ENCODE measurements around the gene ADAM22.

Gene ADAM22

DNA sequence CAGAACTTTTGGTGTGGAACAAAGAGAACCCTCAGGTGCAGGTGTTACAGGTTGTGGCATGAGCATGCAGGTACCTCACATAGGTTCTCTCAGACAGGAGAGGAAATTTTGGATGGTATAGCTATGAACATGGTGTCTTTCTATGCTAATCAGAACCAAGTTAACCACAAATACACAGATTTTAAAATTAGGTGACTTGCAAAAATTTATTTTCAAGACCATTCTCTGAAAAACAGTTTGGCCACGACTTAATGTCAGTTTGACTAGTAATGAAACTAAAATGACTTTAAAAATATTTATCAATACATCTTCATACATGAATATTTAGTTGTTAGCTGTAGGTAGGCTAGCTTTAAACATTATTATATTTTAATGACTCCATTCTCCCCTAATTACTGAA is 156.2 kb downstream of the ADAM22 start:
- H3K4me3 ChIP-seq (ENCODE audit: low read length), result no peak overlapping the region

DNA sequence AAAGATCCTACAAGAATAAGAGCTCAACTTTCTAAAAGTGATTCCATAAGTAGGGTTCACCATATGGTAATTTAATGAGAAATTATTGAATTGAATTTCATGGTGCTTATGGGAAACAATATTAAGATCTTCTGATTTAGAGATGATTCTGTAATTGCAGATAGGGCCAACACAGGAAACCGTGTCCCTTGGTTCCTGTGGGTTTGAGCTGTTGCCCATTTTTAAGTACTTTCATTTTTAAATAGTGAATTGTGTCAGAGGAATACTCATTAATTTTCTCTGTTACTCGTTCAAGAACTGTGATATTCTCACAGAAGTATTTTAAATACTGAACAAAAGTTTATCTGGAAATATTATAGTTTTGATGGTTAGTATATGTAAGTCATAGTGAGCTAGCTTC is 156.6 kb downstream of the ADAM22 start:
- Histone ChIP-seq H3K27ac (ENCODE audit: low read length) (no peak overlapping the region), H3K9me3 (ENCODE audit: control insufficient read depth, low read depth, low read length) (no peaks in the 10 kb centered on the region)

More for the DNA sequence above, 156.2 kb downstream of the ADAM22 start:
- Histone ChIP-seq H3K27ac (ENCODE audit: low read length) (no peak overlapping the region), H3K9me3 (ENCODE audit: control insufficient read depth, low read depth, low read length) (no peaks in the 10 kb centered on the region), H3K4me1 (ENCODE audit: control insufficient read depth, low read depth, low read length) (peaks cover 9% of the 10 kb centered on the region), H3K27me3 (ENCODE audit: control insufficient read depth, insufficient read depth, low read length) (no peaks in the 10 kb centered on the region), H3K9ac (ENCODE audit: low read length) (no peak overlapping the region), H3K36me3 (ENCODE audit: control insufficient read depth, low read depth, low read length) (no peaks in the 10 kb centered on the region)

DNA sequence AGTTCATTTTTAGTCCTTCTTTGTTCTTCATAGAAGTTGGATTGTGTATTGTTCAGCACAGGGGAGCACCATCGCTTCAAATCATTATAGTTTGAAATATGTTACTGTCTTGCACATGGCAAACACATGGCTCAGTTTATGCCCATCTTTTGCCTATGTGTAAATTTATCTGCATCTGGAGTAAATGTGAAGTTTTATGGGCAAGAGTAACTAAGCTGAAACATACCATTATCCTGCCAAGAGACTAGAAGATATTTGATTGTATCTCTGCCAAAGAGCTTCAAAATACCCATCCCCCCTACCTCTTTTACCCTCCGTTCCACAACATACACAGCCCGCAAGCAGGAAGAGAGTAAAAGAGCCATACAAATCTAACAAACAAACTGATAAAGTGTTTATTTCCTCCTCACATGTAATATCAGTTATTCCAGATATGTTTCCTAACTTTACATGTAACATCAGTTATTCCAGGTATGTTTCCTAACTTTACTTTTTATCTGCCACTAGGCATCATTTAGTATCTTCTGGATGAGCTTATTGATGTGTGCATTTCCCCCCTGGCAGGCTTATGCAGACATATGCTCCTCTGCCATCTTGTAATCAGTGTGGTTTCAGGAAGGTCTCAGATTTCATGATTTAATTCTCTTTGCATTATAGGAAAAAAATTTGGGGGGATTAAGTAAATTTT is 158.1 kb downstream of the ADAM22 start:
- no peak overlapping the region for H3K27ac ChIP-seq (ENCODE audit: low read length)
- no peaks in the 10 kb centered on the region for H3K27me3 ChIP-seq (ENCODE audit: control insufficient read depth, insufficient read depth, low read length)
- no peak overlapping the region for H3K9ac ChIP-seq (ENCODE audit: low read length)
- no peak overlapping the region for H3K4me3 ChIP-seq (ENCODE audit: low read length)
- H3K36me3 ChIP-seq (ENCODE audit: control insufficient read depth, low read depth, low read length), result no peaks in the 10 kb centered on the region
- no peaks in the 10 kb centered on the region for H3K9me3 ChIP-seq (ENCODE audit: control insufficient read depth, low read depth, low read length)
- peaks cover 9% of the 10 kb centered on the region for H3K4me1 ChIP-seq (ENCODE audit: control insufficient read depth, low read depth, low read length)

More for the DNA sequence above, 156.6 kb downstream of the ADAM22 start:
- Histone ChIP-seq H3K4me1 (ENCODE audit: control insufficient read depth, low read depth, low read length) (peaks cover 9% of the 10 kb centered on the region), H3K36me3 (ENCODE audit: control insufficient read depth, low read depth, low read length) (no peaks in the 10 kb centered on the region), H3K4me3 (ENCODE audit: low read length) (no peak overlapping the region), H3K27me3 (ENCODE audit: control insufficient read depth, insufficient read depth, low read length) (no peaks in the 10 kb centered on the region), H3K9ac (ENCODE audit: low read length) (no peak overlapping the region)

DNA sequence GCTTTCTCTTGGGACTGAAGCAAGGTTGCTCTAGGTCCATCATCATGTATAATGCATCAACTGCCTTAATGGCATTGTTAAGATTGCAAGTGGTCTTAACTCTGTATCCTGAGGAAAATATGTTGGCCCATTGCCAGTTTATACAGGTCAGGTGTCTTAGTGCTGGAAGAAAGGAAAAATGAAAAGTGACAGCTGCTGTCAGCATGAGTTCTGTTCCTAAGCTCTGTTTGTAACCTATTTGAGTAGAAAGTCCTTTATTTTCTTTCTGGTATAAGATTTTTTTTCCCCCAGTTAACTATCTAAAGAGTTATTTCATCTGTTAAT is 158.6 kb downstream of the ADAM22 start:
- Histone ChIP-seq H3K4me1 (ENCODE audit: control insufficient read depth, low read depth, low read length) (peaks cover 8% of the 10 kb centered on the region), H3K36me3 (ENCODE audit: control insufficient read depth, low read depth, low read length) (no peaks in the 10 kb centered on the region), H3K9ac (ENCODE audit: low read length) (no peak overlapping the region), H3K27ac (ENCODE audit: low read length) (no peak overlapping the region), H3K27me3 (ENCODE audit: control insufficient read depth, insufficient read depth, low read length) (no peaks in the 10 kb centered on the region), H3K9me3 (ENCODE audit: control insufficient read depth, low read depth, low read length) (no peaks in the 10 kb centered on the region), H3K4me3 (ENCODE audit: low read length) (no peak overlapping the region)

DNA sequence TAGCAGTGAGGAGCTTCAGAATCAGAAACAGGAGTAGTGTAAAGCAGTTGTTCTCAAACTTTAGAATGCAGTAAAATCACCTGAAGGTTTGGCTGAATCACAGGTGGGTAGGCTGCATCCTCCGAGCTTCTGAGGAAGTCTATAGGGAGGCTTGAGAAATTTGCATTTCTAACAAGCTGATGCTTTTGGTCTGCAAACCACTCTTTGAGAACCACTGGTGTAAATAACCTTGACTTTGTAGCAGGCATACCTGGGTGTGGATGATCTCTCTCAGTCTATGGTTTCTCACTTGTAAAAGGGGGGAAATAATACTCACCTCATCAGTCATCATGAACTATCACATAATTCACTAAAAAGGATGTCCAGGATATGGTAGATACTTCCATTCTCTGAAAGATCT is 167.7 kb downstream of the ADAM22 start:
- H3K36me3 ChIP-seq (ENCODE audit: control insufficient read depth, low read depth, low read length), result no peaks in the 10 kb centered on the region
- H3K9me3 ChIP-seq (ENCODE audit: control insufficient read depth, low read depth, low read length), result no peaks in the 10 kb centered on the region
- no peak overlapping the region for H3K27ac ChIP-seq (ENCODE audit: low read length)
- H3K4me3 ChIP-seq (ENCODE audit: low read length), result no peak overlapping the region
- peaks cover 5% of the 10 kb centered on the region for H3K4me1 ChIP-seq (ENCODE audit: control insufficient read depth, low read depth, low read length)
- no peak overlapping the region for H3K9ac ChIP-seq (ENCODE audit: low read length)
- H3K27me3 ChIP-seq (ENCODE audit: control insufficient read depth, insufficient read depth, low read length), result no peaks in the 10 kb centered on the region

DNA sequence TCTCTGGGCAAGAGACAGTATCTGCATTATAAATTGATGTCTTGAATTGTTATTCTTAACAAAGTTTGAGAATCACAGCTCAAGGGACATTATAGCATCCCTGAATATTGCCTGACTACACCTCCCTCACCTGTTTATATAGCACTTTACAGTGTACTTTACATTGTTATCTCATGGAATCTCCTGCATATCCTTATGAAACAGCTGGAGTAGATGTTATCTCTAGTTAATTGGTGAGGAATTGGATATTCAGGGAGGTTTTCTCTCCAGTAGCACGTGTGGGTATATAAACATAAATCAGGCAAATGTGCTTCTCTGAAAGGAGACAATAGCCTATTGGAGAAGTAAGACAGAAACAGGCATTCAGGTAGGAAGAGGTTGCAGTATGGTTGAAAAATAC is 168.6 kb downstream of the ADAM22 start:
- no peaks in the 10 kb centered on the region for H3K27me3 ChIP-seq (ENCODE audit: control insufficient read depth, insufficient read depth, low read length)
- no peak overlapping the region for H3K4me3 ChIP-seq (ENCODE audit: low read length)
- no peak overlapping the region for H3K27ac ChIP-seq (ENCODE audit: low read length)
- H3K9me3 ChIP-seq (ENCODE audit: control insufficient read depth, low read depth, low read length), result no peaks in the 10 kb centered on the region
- H3K4me1 ChIP-seq (ENCODE audit: control insufficient read depth, low read depth, low read length), result peaks cover 5% of the 10 kb centered on the region
- H3K36me3 ChIP-seq (ENCODE audit: control insufficient read depth, low read depth, low read length), result no peaks in the 10 kb centered on the region
- H3K9ac ChIP-seq (ENCODE audit: low read length), result no peak overlapping the region

DNA sequence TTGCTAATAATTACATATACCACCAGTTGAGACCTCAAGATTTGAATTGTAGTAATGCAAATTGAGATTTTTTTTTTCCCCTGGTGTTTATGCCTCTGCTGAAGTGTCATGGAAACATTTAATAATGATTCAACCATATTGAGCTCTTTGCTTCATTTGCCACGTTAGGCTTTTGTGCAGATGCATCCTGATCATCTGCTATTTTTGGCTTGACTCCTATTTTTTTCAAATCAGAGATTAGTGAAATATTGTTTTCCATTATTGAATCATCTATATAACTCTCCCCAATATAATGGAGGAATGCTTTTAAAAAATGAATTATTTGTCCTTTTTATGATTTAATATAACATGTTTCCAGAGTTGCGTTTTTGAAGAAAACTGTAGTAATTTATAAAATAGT is 170.7 kb downstream of the ADAM22 start:
- Histone ChIP-seq H3K4me1 (ENCODE audit: control insufficient read depth, low read depth, low read length) (peaks cover 5% of the 10 kb centered on the region), H3K9me3 (ENCODE audit: control insufficient read depth, low read depth, low read length) (no peaks in the 10 kb centered on the region), H3K4me3 (ENCODE audit: low read length) (no peak overlapping the region), H3K36me3 (ENCODE audit: control insufficient read depth, low read depth, low read length) (no peaks in the 10 kb centered on the region), H3K9ac (ENCODE audit: low read length) (no peak overlapping the region), H3K27ac (ENCODE audit: low read length) (no peak overlapping the region), H3K27me3 (ENCODE audit: control insufficient read depth, insufficient read depth, low read length) (no peaks in the 10 kb centered on the region)

DNA sequence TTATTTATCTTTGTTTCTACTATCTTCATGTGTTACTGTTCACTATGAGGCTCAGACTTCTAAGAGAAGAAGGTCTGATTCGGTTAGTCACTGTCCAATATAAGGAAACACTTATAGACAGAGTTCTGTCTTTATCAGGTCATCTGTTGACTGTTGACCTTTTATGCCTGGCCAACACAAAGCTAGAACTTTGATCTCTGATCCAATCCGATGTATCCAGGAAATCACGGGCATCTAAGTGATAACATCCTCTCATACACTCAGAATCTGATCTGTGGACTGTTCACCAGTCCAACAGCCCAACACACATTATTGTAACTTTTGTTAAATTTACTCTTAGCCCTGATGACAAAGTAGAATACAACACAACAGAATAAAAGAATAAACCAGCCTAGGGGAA is 171.2 kb downstream of the ADAM22 start:
- no peaks in the 10 kb centered on the region for H3K27me3 ChIP-seq (ENCODE audit: control insufficient read depth, insufficient read depth, low read length)

DNA sequence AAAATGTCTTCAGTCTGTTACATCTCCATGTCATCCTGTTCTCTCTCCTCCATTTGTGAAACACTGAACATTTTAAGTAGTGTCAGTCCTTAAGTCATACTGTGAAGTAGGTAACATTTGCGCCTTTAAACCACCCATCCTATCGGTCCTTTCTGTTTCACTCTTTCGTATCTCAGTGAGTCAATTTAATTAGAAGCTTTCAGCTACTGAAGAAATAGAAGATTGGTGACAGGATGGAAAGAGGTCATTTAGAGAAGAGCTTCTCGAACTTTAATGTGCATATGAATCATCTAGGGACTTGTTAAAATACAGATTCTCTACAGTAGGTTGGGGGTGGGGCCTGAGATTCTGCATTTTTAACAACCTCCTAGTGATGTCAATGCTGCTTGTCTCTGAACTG is 172.4 kb downstream of the ADAM22 start:
- Histone ChIP-seq H3K4me1 (ENCODE audit: control insufficient read depth, low read depth, low read length) (peaks cover 5% of the 10 kb centered on the region), H3K27ac (ENCODE audit: low read length) (no peak overlapping the region)

More for the DNA sequence above, 171.2 kb downstream of the ADAM22 start:
- H3K9me3 ChIP-seq (ENCODE audit: control insufficient read depth, low read depth, low read length), result no peaks in the 10 kb centered on the region
- no peaks in the 10 kb centered on the region for H3K36me3 ChIP-seq (ENCODE audit: control insufficient read depth, low read depth, low read length)
- H3K9ac ChIP-seq (ENCODE audit: low read length), result no peak overlapping the region
- H3K4me3 ChIP-seq (ENCODE audit: low read length), result no peak overlapping the region
- H3K4me1 ChIP-seq (ENCODE audit: control insufficient read depth, low read depth, low read length), result peaks cover 5% of the 10 kb centered on the region
- no peak overlapping the region for H3K27ac ChIP-seq (ENCODE audit: low read length)

DNA sequence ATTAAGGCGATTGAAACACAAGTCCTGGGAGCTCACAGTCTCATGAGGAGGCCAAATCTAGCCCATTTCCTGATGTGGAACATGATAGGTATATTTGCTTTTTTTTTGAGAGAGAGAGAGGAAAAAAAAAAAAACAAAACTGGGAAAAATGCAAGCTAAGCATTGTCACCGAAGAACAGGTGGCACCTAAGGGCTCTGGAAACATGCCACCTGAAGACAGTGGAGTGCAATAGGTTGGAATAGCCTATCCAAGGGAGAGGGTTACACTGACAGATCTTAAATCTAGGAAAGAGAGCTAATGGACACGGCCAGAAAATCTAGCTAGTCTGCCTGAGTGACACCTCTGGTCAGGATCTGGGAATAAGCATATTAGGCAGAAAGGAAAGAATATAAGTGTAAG is 175.6 kb downstream of the ADAM22 start:
- Histone ChIP-seq H3K27me3 (ENCODE audit: control insufficient read depth, insufficient read depth, low read length) (no peaks in the 10 kb centered on the region), H3K4me1 (ENCODE audit: control insufficient read depth, low read depth, low read length) (no peaks in the 10 kb centered on the region), H3K9me3 (ENCODE audit: control insufficient read depth, low read depth, low read length) (no peaks in the 10 kb centered on the region), H3K36me3 (ENCODE audit: control insufficient read depth, low read depth, low read length) (no peaks in the 10 kb centered on the region), H3K9ac (ENCODE audit: low read length) (no peak overlapping the region), H3K27ac (ENCODE audit: low read length) (no peak overlapping the region), H3K4me3 (ENCODE audit: low read length) (no peak overlapping the region)

More for the DNA sequence above, 172.4 kb downstream of the ADAM22 start:
- H3K9ac ChIP-seq (ENCODE audit: low read length), result no peak overlapping the region
- no peaks in the 10 kb centered on the region for H3K36me3 ChIP-seq (ENCODE audit: control insufficient read depth, low read depth, low read length)
- H3K9me3 ChIP-seq (ENCODE audit: control insufficient read depth, low read depth, low read length), result no peaks in the 10 kb centered on the region
- H3K4me3 ChIP-seq (ENCODE audit: low read length), result no peak overlapping the region
- H3K27me3 ChIP-seq (ENCODE audit: control insufficient read depth, insufficient read depth, low read length), result no peaks in the 10 kb centered on the region

DNA sequence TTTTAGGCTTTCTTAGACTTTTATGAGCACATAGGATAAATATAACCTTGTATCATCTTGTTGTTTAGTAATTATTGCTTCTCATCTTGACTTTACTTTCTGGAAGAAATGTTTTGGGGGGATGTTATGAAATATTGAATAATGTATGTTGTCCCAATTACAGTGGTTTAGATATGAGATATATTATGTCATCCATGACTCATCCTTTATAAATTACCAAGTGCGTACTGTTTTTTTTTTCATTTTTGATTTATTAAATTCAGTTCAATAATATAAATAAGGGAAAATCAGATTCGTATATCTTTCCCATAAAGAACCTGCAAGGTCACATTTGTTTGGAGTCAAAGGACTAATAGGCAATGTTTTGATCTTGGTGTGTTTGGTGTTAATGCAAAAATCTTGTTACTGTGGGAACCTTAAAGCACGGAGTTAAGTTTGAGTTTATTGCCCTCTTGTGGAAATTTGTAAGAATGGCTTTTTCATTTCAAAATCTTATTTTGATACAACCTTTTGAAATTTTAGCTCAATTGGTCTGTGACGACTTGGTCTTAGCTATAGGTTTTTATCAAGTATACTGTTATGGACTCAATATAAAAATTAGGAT is 177.2 kb downstream of the ADAM22 start:
- H3K36me3 ChIP-seq (ENCODE audit: control insufficient read depth, low read depth, low read length), result no peaks in the 10 kb centered on the region
- H3K27ac ChIP-seq (ENCODE audit: low read length), result no peak overlapping the region
- no peak overlapping the region for H3K9ac ChIP-seq (ENCODE audit: low read length)
- H3K27me3 ChIP-seq (ENCODE audit: control insufficient read depth, insufficient read depth, low read length), result no peaks in the 10 kb centered on the region
- no peak overlapping the region for H3K4me3 ChIP-seq (ENCODE audit: low read length)
- H3K9me3 ChIP-seq (ENCODE audit: control insufficient read depth, low read depth, low read length), result no peaks in the 10 kb centered on the region
- H3K4me1 ChIP-seq (ENCODE audit: control insufficient read depth, low read depth, low read length), result no peaks in the 10 kb centered on the region

DNA sequence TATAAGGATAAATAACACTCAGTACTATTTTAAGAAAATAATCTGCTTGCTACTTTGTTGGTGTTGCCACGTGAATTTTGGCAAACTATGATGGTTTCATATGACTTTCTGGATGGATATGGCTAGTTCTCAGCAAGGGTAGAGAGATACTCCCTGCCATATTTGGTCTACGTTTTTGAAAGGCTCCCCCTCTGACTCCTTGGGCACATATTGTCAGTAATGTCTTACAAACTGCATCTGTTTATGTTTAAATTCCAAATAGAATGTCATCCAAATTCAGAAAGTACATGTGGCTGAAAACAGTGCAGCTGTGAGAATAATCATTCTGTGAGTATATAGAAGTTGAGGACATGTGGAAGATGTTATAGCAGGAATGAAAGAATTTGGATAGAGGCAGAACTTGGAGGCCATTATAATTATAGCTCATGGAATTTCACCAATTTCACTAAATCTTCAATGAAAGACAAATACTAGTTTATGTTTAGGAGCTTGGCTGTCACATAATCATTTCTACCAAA is 178.0 kb downstream of the ADAM22 start:
- no peak overlapping the region for H3K27ac ChIP-seq (ENCODE audit: low read length)
- H3K4me3 ChIP-seq (ENCODE audit: low read length), result no peak overlapping the region
- H3K36me3 ChIP-seq (ENCODE audit: control insufficient read depth, low read depth, low read length), result no peaks in the 10 kb centered on the region
- no peaks in the 10 kb centered on the region for H3K4me1 ChIP-seq (ENCODE audit: control insufficient read depth, low read depth, low read length)
- no peaks in the 10 kb centered on the region for H3K9me3 ChIP-seq (ENCODE audit: control insufficient read depth, low read depth, low read length)
- no peaks in the 10 kb centered on the region for H3K27me3 ChIP-seq (ENCODE audit: control insufficient read depth, insufficient read depth, low read length)
- H3K9ac ChIP-seq (ENCODE audit: low read length), result no peak overlapping the region

All from iPS-18a (cell line).